Stomach smooth muscle (tissue), 2 donors: Measurements from ENCODE around the gene IL11RA.

Experiments
- H3K27ac ChIP-seq: one replicate; pipeline ENCODE4 v1.7.0; 2013; ENCODE audit warnings: mild to moderate bottlenecking, low read length, inconsistent platforms
- H3K27me3 ChIP-seq, 2 donors: one replicate each; pipeline ENCODE4 v1.7.0; 2013; ENCODE audit warnings: low read length in 2 of 2; ENCODE audit not compliant: insufficient read depth in 2 of 2, control insufficient read depth in 1 of 2
- H3K36me3 ChIP-seq, 2 donors: one replicate each; pipeline ENCODE4 v1.7.0; 2013; ENCODE audit warnings: low read length in 2 of 2; ENCODE audit not compliant: control insufficient read depth in 2 of 2, insufficient read depth in 2 of 2
- H3K4me1 ChIP-seq: one replicate; pipeline ENCODE4 v1.7.0; 2013; ENCODE audit warnings: low read length; ENCODE audit not compliant: control insufficient read depth, insufficient read depth
- H3K4me3 ChIP-seq, 2 donors: one replicate each; pipeline ENCODE4 v1.7.0; 2013; ENCODE audit warnings: low read length in 2 of 2
- H3K9ac ChIP-seq, 2 donors: one replicate each; pipeline ENCODE4 v1.7.0; 2013; ENCODE audit warnings: low read length in 2 of 2, mild to moderate bottlenecking in 1 of 2
- H3K9me3 ChIP-seq, 2 donors: one replicate each; pipeline ENCODE4 v1.7.0; 2013; ENCODE audit warnings: low read length in 2 of 2; ENCODE audit not compliant: control insufficient read depth in 2 of 2
- donor health status: healthy.
- donor health status: Pancreatic carcinoma.

Gene IL11RA

GRCh38 chr9:34687276-34688030 is 35.5 kb downstream of the IL11RA start:
- Histone ChIP-seq H3K9me3 (no peaks in the 10 kb centered on the region), H3K27me3 (no peaks in the 10 kb centered on the region), H3K4me1 (peaks cover 15% of the 10 kb centered on the region)

GRCh38 chr9:34688329-34689115 is 36.5 kb downstream of the IL11RA start:
- H3K36me3 ChIP-seq, result peaks cover 0 to 6% of the 10 kb centered on the region in 2 donors
- no peak overlapping the region for H3K9ac ChIP-seq
- no peaks in the 10 kb centered on the region for H3K27me3 ChIP-seq
- no peaks in the 10 kb centered on the region for H3K9me3 ChIP-seq
- no peak overlapping the region for H3K4me3 ChIP-seq
- H3K4me1 ChIP-seq, result peaks cover 15% of the 10 kb centered on the region
- H3K27ac ChIP-seq, result no peak overlapping the region

More at GRCh38 chr9:34687276-34688030, 35.5 kb downstream of the IL11RA start:
- no peak overlapping the region for H3K27ac ChIP-seq
- no peak overlapping the region for H3K4me3 ChIP-seq
- peaks cover 0 to 6% of the 10 kb centered on the region in 2 donors for H3K36me3 ChIP-seq
- no peak overlapping the region for H3K9ac ChIP-seq

- no peaks in the 10 kb centered on the region for H3K27me3 ChIP-seq
- peaks cover 15% of the 10 kb centered on the region for H3K4me1 ChIP-seq
- no peak overlapping the region for H3K4me3 ChIP-seq
- H3K27ac ChIP-seq, result no peak overlapping the region
- H3K9me3 ChIP-seq, result no peaks in the 10 kb centered on the region
- H3K9ac ChIP-seq, result no peak overlapping the region
- H3K36me3 ChIP-seq, result peaks cover 0 to 4% of the 10 kb centered on the region in 2 donors
These were observed 37.1 kb downstream of the IL11RA start for GRCh38 chr9:34689116-34689470.

GRCh38 chr9:34689512-34689911 is 37.5 kb downstream of the IL11RA start:
- Histone ChIP-seq H3K4me3 (no peak overlapping the region), H3K4me1 (peaks cover 15% of the 10 kb centered on the region), H3K27me3 (no peaks in the 10 kb centered on the region), H3K27ac (no peak overlapping the region), H3K36me3 (peaks cover 0 to 2% of the 10 kb centered on the region in 2 donors), H3K9ac (no peak overlapping the region), H3K9me3 (no peaks in the 10 kb centered on the region)

GRCh38 chr9:34690983-34691935 is 39.3 kb downstream of the IL11RA start, which contains the start of gene CCL19:
TSS of gene CCL19 (minus strand) at chr9:34691276. CDS start at chr9:34691139, 137 bp downstream.
- peaks cover 11% of the 10 kb centered on the region for H3K4me1 ChIP-seq
- H3K9ac ChIP-seq, result no peak within 1 kb of the TSS
- H3K27me3 ChIP-seq, result no peaks in the 10 kb centered on the region
- H3K9me3 ChIP-seq, result no peaks in the 10 kb centered on the region
- H3K27ac ChIP-seq, result no peak within 1 kb of the TSS
- H3K36me3 ChIP-seq, result peaks cover 0 to 2% of the 10 kb centered on the region in 2 donors
- H3K4me3 ChIP-seq, result no peak within 1 kb of the TSS

GRCh38 chr9:34691936-34692315 is 39.9 kb downstream of the IL11RA start:
- Histone ChIP-seq H3K27ac (no peak overlapping the region), H3K9ac (no peak overlapping the region), H3K36me3 (peaks cover 0 to 2% of the 10 kb centered on the region in 2 donors), H3K4me3 (no peak overlapping the region), H3K9me3 (no peaks in the 10 kb centered on the region), H3K27me3 (no peaks in the 10 kb centered on the region), H3K4me1 (peaks cover 8% of the 10 kb centered on the region)

GRCh38 chr9:34693560-34693959 is 41.6 kb downstream of the IL11RA start:
- no peaks in the 10 kb centered on the region for H3K9me3 ChIP-seq
- H3K4me1 ChIP-seq, result no peaks in the 10 kb centered on the region
- H3K36me3 ChIP-seq, result no peaks in the 10 kb centered on the region
- no peak overlapping the region for H3K27ac ChIP-seq
- H3K27me3 ChIP-seq, result no peaks in the 10 kb centered on the region
- no peak overlapping the region for H3K9ac ChIP-seq
- no peak overlapping the region for H3K4me3 ChIP-seq

GRCh38 chr9:34694811-34695210 is 42.8 kb downstream of the IL11RA start:
- Histone ChIP-seq H3K9me3 (no peaks in the 10 kb centered on the region), H3K27me3 (no peaks in the 10 kb centered on the region), H3K4me3 (no peak overlapping the region), H3K9ac (no peak overlapping the region), H3K36me3 (no peaks in the 10 kb centered on the region), H3K27ac (no peak overlapping the region), H3K4me1 (no peaks in the 10 kb centered on the region)

- H3K27me3 ChIP-seq, result no peaks in the 10 kb centered on the region
- peak overlapping the region; percentile 27 to 75 for H3K9ac ChIP-seq
- H3K27ac ChIP-seq, result peak overlapping the region; percentile 60
- no peaks in the 10 kb centered on the region for H3K9me3 ChIP-seq
- peaks cover 9% of the 10 kb centered on the region for H3K4me1 ChIP-seq
- peak overlapping the region; percentile 61 to 80 for H3K4me3 ChIP-seq
- no peaks in the 10 kb centered on the region for H3K36me3 ChIP-seq
These were observed 49.2 kb downstream of the IL11RA start for GRCh38 chr9:34701023-34701768.
